Naive thymus-derived CD8-positive, alpha-beta T cell (primary cell): ENCODE data around the gene ARL10. TPM values are rescaled to one million over a fixed set of nuclear protein-coding genes. Genes with fewer than 3 reads are reported as not detected.
"Not testable (repeated sequence)": the region's sequence is repeated elsewhere in the genome, so short reads cannot be mapped to it uniquely, and the experiment has no call there.

Experiments
- ATAC-seq, 2 donors: fragments of 150-1000 bp; cut with Tn5 transposase in 1 of 2; sonication (Bioruptor Pico), chemical (Tn5 transposase) in 1 of 2; 1 replicate in 1 of 2; 2 replicates in 1 of 2; pipeline ENCODE4 v1.10.0; 2021; ENCODE audit warnings: mild to moderate bottlenecking in 2 of 2, moderate library complexity in 2 of 2
- POLR2A ChIA-PET: fragments of 350-600 bp; sonication (Branson Sonifier 250); formaldehyde crosslinking; loops from one replicate; lab custom pipeline; 2021; ENCODE audit warnings: antibody characterized with exemption; lab: Charles Lee
- DNase-seq, 10 donors: peaks; one replicate each; pipeline versions ENCODE4 v3.0.0 to v3.0.0-alpha.2; 2020 to 2022
- H3K27ac Mint-ChIP-seq, 10 donors: one replicate each; pipeline ENCODE4 v1.8.0; 2020 to 2022; ENCODE audit warnings: mild to moderate bottlenecking in 10 of 10, mixed read lengths in 10 of 10, moderate library complexity in 4 of 10, inconsistent platforms in 1 of 10
- H3K27me3 Mint-ChIP-seq, 5 donors: one replicate each; pipeline ENCODE4 v1.8.0; 2021 to 2022; ENCODE audit warnings: mixed read lengths in 5 of 5
- H3K36me3 Mint-ChIP-seq, 3 donors: one replicate each; pipeline ENCODE4 v1.8.0; 2020 to 2022; ENCODE audit warnings: mixed read lengths in 3 of 3, mild to moderate bottlenecking in 2 of 3, inconsistent platforms in 1 of 3
- H3K4me1 Mint-ChIP-seq, 4 donors: one replicate each; pipeline ENCODE4 v1.8.0; 2021 to 2022; ENCODE audit warnings: mixed read lengths in 4 of 4
- H3K4me3 Mint-ChIP-seq, 10 donors: one replicate each; pipeline ENCODE4 v1.8.0; 2020 to 2022; ENCODE audit warnings: mild to moderate bottlenecking in 10 of 10, mixed read lengths in 10 of 10, moderate library complexity in 6 of 10, inconsistent platforms in 1 of 10
- H3K9me3 Mint-ChIP-seq, 9 donors: one replicate each; pipeline ENCODE4 v1.8.0; 2020 to 2022; ENCODE audit warnings: mixed read lengths in 9 of 9, mild to moderate bottlenecking in 3 of 9, inconsistent platforms in 1 of 9, moderate library complexity in 1 of 9
- polyA plus RNA-seq, 3 donors: library from polyadenylated mRNA; unstranded; fragments of 300-500 nt; fragmentation: Illumina TruSeq; gene quantifications; one replicate each; pipeline ENCODE4 v1.2.3, GENCODE V29; 2021
- total RNA-seq, 8 experiments: library from RNA in 2 of 8; stranded (reverse) in 2 of 8; gene quantifications; one replicate each; pipeline ENCODE4 v1.2.3 and lab custom pipeline; 2021 to 2026

Gene ARL10
- total and polyA plus RNA-seq, 5 experiments from 2014 or later: 1.2 to 15.0 (median 1.7) TPM

DNA sequence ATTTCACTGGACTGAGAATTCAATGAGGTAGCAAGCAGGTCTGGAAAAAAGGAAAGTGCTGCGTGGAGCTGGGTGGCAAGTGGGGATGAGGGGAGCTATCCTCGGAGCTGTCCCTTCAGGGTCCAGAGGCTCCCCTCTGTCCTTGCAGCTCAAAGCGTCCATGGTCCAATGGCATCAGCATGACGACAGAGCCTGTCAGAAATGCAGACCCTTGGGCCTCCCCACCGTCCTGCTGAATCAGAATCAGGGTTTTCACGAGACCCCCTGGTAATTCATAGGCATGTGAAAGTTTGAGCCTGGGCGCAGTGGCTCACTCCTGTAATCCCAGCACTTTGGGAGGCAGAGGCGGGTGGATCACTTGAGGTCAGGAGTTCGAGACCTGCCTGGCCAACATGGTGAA, 28.8 kb downstream of the ARL10 start:
- H3K27ac Mint-ChIP-seq: no peak overlapping the region
- no peaks in the 10 kb centered on the region for H3K9me3 Mint-ChIP-seq
- H3K4me1 Mint-ChIP-seq: peaks cover 3 to 18% (median 8%) of the 10 kb centered on the region in 4 donors
- DNase-seq (no peak), ATAC-seq (no peak)
- peaks cover 0 to 26% (median 0%) of the 10 kb centered on the region in 3 donors for H3K36me3 Mint-ChIP-seq
- no peak overlapping the region for H3K4me3 Mint-ChIP-seq
- no peaks in the 10 kb centered on the region for H3K27me3 Mint-ChIP-seq
- POLR2A ChIA-PET: no interaction called here

DNA sequence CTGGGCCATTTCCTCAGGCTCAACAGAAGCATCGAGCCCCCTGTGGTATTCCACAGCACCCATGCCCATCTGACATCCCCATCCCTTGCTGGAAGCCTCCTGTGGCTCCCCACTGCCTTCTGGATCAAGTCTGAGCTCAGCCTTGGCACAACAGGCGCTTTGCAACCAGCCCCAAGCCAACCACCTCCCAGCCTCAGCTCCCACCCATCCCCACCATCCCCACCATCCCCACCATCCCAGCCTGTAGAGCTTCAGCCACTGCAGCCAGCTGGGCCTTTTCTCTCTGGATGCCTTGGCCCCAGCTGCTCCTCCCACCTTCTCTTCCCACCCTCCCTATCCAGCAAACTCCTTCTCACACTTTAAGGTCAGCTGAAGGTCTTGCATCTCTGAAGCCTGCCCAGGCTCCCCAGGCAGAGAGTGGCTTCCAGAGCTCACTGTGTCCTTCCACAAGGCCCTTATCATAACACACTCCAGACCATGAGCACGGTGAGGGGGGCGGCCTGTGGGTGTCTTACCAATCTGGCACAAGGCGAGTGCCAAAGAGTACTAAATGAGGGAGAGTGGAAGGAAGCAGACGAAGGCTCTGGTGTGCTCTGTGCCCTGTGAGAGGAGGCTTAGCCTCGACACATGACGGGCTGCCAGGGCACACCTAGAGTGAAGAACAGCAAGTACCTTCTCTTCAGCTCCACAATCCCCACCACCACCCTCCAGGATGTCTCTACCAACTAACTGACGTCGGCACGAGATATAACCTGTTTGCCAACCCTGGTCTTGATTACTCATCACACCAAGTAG, 29.8 kb downstream of the ARL10 start:
- Mint-ChIP-seq H3K27me3 (no peaks in the 10 kb centered on the region), H3K36me3 (peaks cover 0 to 27% (median 0%) of the 10 kb centered on the region in 3 donors), H3K4me3 (no peak overlapping the region), H3K9me3 (no peaks in the 10 kb centered on the region), H3K27ac (peak overlapping the region in 1 of 10 donors; percentile 58), H3K4me1 (peaks cover 3 to 10% (median 4%) of the 10 kb centered on the region in 4 donors)
- DNase-seq (no peak), ATAC-seq (no peak)
- POLR2A ChIA-PET: interaction anchor here (0.6 to 1.6 kb wide), 2 partner anchors 21 to 31 kb away, joined by 4 to 5 read pairs; no protein-coding TSS in a partner anchor

DNA sequence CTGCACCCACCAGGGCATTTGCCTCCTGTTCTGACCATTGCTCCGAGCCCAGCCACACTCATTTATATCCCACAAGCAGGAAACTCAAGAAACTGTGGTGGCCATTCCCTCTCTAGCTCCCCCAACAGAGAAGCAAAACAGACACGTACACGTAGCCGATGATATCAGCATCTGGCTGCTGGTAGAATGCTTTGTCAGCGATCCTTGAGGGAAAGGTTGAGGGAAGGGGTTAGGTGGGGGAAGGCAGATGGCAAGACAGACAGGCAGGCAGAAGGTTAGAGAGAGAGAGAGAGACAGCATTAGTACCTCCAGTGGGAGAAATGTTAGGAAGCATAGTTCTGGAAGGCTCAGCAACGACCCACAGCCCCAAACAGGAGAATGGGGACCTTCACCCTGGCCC, 31.0 kb downstream of the ARL10 start:
- Mint-ChIP-seq H3K4me1 (peaks cover 1 to 11% (median 5%) of the 10 kb centered on the region in 4 donors), H3K4me3 (peak overlapping the region in 1 of 10 donors; percentile 60), H3K27me3 (no peaks in the 10 kb centered on the region), H3K27ac (peak overlapping the region in 4 of 10 donors; percentile 4 to 80 (median 38)), H3K36me3 (peaks cover 0 to 26% (median 0%) of the 10 kb centered on the region in 3 donors), H3K9me3 (no peaks in the 10 kb centered on the region)
- no peak for ATAC-seq
- POLR2A ChIA-PET: interaction anchor here (1.1 to 1.6 kb wide), 2 partner anchors 7 to 19 kb away, joined by 3 to 4 read pairs; partner anchors contain the start of genes HIGD2A and NOP16
- DNase-seq: no peak

DNA sequence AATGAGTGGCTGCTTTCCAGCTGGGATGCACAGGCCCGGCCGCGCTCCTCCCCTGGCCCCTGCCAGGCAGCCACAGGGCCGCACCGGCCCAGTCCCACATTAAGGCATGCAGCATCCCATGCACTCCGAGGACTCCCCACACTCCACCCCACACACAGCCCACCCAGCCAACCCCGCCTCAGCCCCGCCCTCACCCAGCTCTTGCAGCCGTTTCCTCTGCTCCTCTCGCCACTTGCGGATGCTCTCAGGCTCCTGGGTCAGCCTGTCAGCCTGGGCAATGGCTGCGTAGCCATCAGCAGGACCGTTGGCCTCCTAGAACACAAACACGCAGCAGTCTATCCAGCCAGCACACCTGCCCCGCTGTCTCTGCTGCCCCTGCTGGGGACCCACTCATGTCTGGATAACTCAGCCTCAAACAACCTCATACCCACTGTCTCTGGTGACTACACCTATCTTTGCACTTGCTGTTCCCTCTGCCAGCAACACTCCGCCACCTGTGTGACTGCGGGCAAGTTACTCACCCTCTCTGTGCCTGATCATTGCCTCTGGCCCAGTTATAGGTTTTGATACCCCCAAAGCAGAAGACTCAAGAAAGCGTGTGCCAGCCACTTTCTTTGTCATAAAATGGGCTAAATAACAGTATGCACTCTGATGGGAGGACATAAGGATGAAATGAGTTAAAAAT, 32.6 kb downstream of the ARL10 start:
- no peaks in the 10 kb centered on the region for H3K9me3 Mint-ChIP-seq
- no peak for ATAC-seq
- POLR2A ChIA-PET: no interaction called here
- H3K27ac Mint-ChIP-seq: peak overlapping the region in 4 of 10 donors; percentile 61 to 79 (median 64)
- peaks cover 0 to 11% (median 8%) of the 10 kb centered on the region in 4 donors for H3K4me1 Mint-ChIP-seq
- no peak for DNase-seq
- H3K4me3 Mint-ChIP-seq: no peak overlapping the region
- no peaks in the 10 kb centered on the region for H3K27me3 Mint-ChIP-seq
- peaks cover 0 to 27% (median 2%) of the 10 kb centered on the region in 3 donors for H3K36me3 Mint-ChIP-seq

DNA sequence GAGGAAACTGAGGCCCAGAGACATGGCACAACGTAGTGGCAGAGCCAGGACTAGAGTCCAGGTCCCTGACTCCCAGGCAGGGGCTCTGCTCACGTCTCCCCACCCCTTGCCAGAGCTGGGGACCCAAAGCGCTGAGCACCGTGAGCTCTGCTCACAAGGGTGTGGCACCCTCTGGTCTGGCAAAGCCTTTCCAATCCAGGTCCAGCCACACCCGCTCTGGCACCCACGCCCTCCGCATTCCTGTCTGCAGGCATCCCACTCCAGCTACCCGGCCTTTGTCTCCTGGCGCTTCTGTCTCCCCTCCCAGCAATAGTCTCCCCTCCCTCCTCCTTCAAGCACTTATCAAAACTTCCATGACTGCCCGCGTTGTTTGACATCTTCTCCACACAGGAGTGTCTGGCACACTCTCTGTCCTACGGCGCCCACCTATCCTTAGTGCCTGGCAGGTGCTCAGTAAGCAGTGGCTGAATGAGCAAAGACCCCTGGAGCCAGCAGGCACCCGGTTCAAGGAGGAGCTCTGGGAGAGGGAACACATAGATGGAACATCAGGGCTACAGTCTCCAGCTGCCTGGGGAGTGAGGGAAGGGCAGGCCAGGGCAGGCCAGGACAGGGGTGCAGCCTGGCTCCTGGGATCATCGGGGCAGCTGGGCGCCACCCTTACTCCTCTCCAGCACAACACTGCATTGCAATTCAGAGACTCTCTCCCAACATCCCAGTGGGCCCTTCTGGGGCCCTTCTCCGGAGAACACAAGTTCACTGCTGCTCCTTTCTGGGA, 35.3 kb downstream of the ARL10 start:
- peaks cover 0 to 26% (median 2%) of the 10 kb centered on the region in 3 donors for H3K36me3 Mint-ChIP-seq
- POLR2A ChIA-PET: no interaction called here
- no peak for ATAC-seq

DNA sequence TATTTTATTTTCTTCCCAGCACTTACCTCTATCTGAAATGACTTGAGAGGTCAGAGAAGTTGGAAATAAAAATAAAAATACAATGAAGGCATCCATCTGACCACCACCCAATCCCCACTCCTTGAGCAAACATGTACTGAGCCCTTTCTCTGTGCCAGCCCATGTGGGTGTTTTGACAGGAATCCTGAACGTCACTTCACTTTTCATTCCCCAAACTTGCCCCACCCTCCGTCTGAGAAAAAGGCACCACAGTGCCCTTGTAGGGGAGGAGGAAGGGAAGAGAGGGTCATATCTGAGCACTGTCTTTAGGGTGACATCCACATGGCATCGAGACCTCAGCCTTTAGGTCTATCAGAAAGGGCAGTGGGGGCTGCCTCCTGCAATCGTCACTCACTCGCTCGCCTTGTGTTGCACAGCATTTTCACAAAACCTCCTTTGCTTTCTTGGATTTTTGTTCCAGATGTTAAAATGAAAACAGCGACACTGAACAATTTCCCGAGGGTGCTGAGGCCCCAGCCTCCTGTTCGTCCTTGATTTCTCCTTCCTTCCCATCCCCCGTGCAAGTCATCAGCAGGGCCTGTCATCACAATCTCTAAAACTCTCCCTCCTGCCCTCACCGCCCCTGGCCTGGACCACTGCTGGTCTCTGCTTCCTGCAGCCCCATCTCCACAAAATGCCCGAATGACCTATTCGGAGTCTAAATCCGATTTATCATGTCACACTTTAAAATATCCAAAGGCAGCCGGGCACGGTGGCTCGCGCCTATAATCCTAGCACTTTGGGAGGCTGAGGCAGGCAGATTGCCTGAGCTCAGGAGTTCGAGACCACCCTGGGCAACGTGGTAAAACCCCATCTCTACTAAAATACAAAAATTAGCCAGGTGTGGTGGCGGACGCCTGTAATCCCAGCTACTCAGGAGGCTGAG, 36.3 kb downstream of the ARL10 start:
- Mint-ChIP-seq H3K27ac (peak overlapping the region in 4 of 10 donors; percentile 1 to 67 (median 54)), H3K4me3 (no peak overlapping the region), H3K4me1 (peaks cover 0 to 11% (median 8%) of the 10 kb centered on the region in 4 donors), H3K27me3 (no peaks in the 10 kb centered on the region), H3K36me3 (peaks cover 0 to 34% (median 2%) of the 10 kb centered on the region in 3 donors), H3K9me3 (no peaks in the 10 kb centered on the region)
- ATAC-seq (no peak), DNase-seq (no peak)
- POLR2A ChIA-PET: no interaction called here

More for the DNA sequence above, 35.3 kb downstream of the ARL10 start:
- no peak overlapping the region for H3K4me3 Mint-ChIP-seq
- H3K27ac Mint-ChIP-seq: peak overlapping the region in 3 of 10 donors; percentile 31 to 40 (median 38)
- H3K9me3 Mint-ChIP-seq: no peaks in the 10 kb centered on the region
- no peak for DNase-seq
- peaks cover 0 to 11% (median 8%) of the 10 kb centered on the region in 4 donors for H3K4me1 Mint-ChIP-seq
- no peaks in the 10 kb centered on the region for H3K27me3 Mint-ChIP-seq

DNA sequence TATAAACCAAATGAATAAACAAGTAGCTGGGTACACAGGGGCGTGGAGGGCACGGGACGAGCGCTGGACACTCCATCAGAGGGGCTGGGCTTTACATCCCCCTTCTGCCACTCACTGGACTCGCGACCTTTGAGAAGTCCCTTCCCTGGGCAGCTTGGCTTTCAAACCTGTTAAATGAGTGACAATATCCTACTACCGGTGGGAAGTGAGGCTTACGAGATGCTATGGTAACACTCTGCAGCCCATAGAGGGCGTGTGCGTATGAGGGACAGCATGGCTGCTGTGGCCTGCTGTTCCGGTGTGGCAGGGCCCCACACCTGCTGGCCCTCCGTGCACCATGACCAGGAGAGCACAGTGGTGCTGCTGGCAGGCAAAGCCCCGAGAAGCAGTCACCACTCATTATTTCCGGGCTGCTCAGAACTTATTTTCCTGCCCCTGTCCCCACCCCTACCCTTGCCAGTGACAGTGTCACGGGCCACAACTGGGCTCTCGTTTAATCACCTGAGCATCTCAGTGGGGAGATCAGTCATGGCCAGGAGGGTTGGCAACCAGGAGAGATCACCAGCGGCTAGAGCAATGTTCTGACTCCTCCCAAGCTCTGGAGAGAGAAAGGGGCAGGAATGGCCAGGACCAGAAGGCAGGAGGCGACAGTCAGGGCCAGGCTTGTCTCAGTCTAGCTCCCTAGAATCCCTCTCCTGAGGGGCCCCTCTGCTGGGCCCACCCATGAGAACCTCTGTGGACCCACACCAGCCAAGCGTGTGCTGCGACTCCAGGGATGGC, 40.6 kb downstream of the ARL10 start:
- POLR2A ChIA-PET: interaction anchor here (0.7 to 1.1 kb wide), 4 partner anchors 11 to 966 kb away, joined by 3 to 4 read pairs (median 4); partner anchors contain the start of gene CLTB
- peak overlapping the region in 1 of 10 donors; percentile 49 for H3K27ac Mint-ChIP-seq

DNA sequence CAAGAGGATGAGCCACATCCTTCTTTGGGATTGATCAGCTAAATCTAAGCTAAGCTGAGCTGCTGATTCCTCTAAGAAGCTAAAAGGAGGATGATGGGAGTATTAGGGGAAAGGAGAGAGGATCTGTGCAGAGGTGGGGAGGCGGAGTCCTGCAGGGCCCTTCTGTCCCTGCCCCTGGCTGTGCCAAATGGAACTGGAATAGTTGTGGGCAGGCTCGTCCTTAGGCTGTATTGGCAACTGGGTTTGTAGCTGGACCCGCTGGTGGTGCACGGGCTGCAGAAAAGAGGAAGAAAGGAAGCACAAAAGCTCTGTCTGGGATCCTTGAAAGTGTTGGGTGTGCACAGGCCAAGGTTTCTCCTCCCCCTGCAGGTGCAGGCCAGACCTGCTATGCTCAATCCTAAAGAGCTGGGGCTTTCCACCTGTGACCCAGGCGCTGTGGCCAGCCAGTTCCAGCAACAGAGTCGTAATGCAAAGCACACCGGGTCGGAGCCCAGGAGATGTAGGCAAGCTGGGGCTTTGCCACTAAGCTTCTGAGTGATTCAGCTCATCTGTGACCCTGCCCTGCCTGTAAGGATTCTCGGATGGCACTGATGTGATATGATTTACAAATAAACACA, 41.3 kb downstream of the ARL10 start:
- H3K9me3 Mint-ChIP-seq: no peaks in the 10 kb centered on the region
- H3K27ac Mint-ChIP-seq: no peak overlapping the region
- no peak for DNase-seq
- no peak for ATAC-seq
- POLR2A ChIA-PET: interaction anchor here (1.1 kb wide), 2 partner anchors 10 to 123 kb away, joined by 3 to 4 read pairs; partner anchors contain the start of gene CLTB
- H3K36me3 Mint-ChIP-seq: peaks cover 0 to 53% (median 4%) of the 10 kb centered on the region in 3 donors
- peaks cover 3 to 18% (median 12%) of the 10 kb centered on the region in 4 donors for H3K4me1 Mint-ChIP-seq
- H3K27me3 Mint-ChIP-seq: no peaks in the 10 kb centered on the region
- H3K4me3 Mint-ChIP-seq: peak overlapping the region in 1 of 10 donors; percentile 29

More for the DNA sequence above, 40.6 kb downstream of the ARL10 start:
- no peak for DNase-seq
- Mint-ChIP-seq H3K27me3 (no peaks in the 10 kb centered on the region), H3K4me1 (peaks cover 0 to 12% (median 5%) of the 10 kb centered on the region in 4 donors), H3K4me3 (peak overlapping the region in 1 of 10 donors; percentile 6), H3K36me3 (peaks cover 0 to 53% (median 3%) of the 10 kb centered on the region in 3 donors), H3K9me3 (no peaks in the 10 kb centered on the region)
- ATAC-seq: no peak

DNA sequence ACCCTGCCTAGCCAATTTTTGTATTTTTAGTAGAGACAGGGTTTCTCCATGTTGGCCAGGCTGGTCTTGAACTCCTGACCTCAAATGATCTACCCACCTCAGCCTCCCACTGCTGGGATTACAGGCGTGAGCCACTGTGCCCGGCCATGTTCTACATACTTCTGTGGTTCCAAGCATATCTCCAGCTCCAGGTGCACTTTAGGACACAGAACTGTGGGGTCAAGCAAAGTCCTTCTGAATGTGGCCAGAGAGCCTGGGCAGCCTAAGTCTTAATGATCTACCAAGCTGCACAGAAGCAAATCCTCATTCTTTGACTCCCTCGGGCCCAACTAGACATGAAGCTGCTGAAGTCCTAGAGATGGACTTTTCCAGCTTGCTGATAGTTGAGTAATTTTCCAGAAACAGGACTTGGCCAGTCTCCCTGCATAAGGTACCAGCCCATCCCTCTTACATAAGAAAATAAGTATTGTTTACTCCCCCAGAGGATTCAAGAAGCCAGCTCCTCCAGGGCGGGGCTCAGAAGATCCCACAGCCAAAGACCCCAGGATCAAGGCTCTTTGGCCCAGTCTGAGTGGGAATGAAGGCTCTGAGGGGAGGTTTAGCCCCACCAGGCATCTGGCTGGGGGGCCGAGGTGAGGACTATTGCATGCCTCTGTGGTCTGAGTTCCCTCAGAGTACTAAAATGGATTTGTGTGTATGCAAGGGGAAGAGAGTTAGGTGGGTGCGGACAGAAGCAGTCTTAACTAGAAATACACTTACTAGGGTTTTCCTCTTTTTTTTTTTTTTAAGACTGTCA, 42.4 kb downstream of the ARL10 start:
- Mint-ChIP-seq H3K36me3 (peaks cover 0 to 51% (median 2%) of the 10 kb centered on the region in 3 donors), H3K27ac (peak overlapping the region in 1 of 10 donors; percentile 84), H3K4me3 (no peak overlapping the region), H3K27me3 (no peaks in the 10 kb centered on the region), H3K9me3 (no peaks in the 10 kb centered on the region), H3K4me1 (peaks cover 9 to 20% (median 17%) of the 10 kb centered on the region in 4 donors)
- ATAC-seq (no peak), DNase-seq (no peak)
- POLR2A ChIA-PET: interaction anchor here (0.7 kb wide), 1 partner anchor 706 kb away, joined by 4 read pairs; no protein-coding TSS in a partner anchor

DNA sequence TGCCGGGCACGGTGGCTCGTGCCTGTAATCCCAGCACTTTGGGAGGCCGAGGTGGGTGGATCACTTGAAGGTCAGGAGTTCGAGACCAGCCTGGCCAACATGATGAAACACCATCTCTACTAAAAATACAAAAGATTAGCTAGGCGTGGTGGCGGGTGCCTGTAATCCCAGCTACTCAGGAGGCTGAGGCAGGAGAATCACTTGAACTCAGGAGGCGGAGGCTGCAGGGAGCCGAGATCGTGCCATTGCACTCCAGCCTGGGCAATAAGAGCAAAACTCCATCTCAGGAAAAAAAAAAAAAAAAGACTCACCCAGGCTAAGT, 42.9 kb downstream of the ARL10 start:
- not testable (repeated sequence) for DNase-seq, ATAC-seq, H3K9me3 Mint-ChIP-seq, H3K4me3 Mint-ChIP-seq, H3K27ac Mint-ChIP-seq, H3K27me3 Mint-ChIP-seq
- Mint-ChIP-seq H3K36me3 (peaks cover 0 to 48% (median 2%) of the 10 kb centered on the region in 3 donors), H3K4me1 (peaks cover 14 to 25% (median 22%) of the 10 kb centered on the region in 4 donors)
- POLR2A ChIA-PET: interaction anchor here (0.7 kb wide), 1 partner anchor 705 kb away, joined by 4 read pairs; no protein-coding TSS in a partner anchor
